ENCODE results near the gene CSMD2. TPM values are rescaled to one million over a fixed set of nuclear protein-coding genes. Genes with fewer than 3 reads are reported as not detected.

Gene CSMD2
- total RNA-seq, 2 experiments from 2014 or later = not detected

DNA sequence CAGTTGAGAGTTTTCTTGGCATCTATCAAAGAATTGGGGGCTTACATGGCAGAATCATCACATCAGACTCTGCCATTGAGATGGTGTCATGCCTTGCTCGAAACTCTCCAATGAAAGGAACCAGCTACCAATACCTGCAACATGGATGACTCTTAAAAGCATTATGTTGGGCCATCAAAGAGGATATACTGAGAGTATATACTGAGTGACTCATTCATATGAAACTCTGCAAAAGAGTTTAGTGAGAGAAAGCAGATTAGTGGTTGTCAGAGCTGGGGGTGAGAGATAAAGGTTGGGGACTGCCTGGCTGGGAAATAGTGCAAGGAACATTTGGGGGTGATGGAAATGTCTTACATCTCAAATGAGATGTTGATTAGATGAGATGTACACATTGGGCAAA is 315.8 kb downstream of the CSMD2 start:
- Histone ChIP-seq H3K27ac (ENCODE audit: low read depth, low read length, poor library complexity, severe bottlenecking) (no peak overlapping the region), H3K9me2 (ENCODE audit: insufficient read depth, low read length) (no peaks in the 10 kb centered on the region), H3K36me3 (ENCODE audit: insufficient read depth, low read length) (no peaks in the 10 kb centered on the region), H3K4me1 (ENCODE audit: insufficient read depth, low read length, poor library complexity, severe bottlenecking) (no peaks in the 10 kb centered on the region), H4K20me1 (ENCODE audit: insufficient read depth, low read length) (no peaks in the 10 kb centered on the region), H3K4me3 (ENCODE audit: low read depth, low read length, poor library complexity, severe bottlenecking) (no peak overlapping the region), H3K4me2 (ENCODE audit: low read length) (no peak overlapping the region), H3K9me3 (ENCODE audit: low read length) (no peaks in the 10 kb centered on the region), H3K79me2 (ENCODE audit: insufficient read depth, low read depth, low read length) (no peaks in the 10 kb centered on the region), H2AFZ (ENCODE audit: low read length) (no peak overlapping the region)
- ChIA-PET CTCF (ENCODE audit: unreplicated experiment) (no interaction called here), POLR2A (no interaction called here)
- no peak for DNase-seq (ENCODE audit: low spot score)
- TF ChIP-seq, protein P1, sequence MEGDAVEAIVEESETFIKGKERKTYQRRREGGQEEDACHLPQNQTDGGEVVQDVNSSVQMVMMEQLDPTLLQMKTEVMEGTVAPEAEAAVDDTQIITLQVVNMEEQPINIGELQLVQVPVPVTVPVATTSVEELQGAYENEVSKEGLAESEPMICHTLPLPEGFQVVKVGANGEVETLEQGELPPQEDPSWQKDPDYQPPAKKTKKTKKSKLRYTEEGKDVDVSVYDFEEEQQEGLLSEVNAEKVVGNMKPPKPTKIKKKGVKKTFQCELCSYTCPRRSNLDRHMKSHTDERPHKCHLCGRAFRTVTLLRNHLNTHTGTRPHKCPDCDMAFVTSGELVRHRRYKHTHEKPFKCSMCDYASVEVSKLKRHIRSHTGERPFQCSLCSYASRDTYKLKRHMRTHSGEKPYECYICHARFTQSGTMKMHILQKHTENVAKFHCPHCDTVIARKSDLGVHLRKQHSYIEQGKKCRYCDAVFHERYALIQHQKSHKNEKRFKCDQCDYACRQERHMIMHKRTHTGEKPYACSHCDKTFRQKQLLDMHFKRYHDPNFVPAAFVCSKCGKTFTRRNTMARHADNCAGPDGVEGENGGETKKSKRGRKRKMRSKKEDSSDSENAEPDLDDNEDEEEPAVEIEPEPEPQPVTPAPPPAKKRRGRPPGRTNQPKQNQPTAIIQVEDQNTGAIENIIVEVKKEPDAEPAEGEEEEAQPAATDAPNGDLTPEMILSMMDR (conservative IDR thresholded peaks at IDR 0.05; ENCODE audit: low read length) = no peak
- no peak for TF ChIP-seq EZH2phosphoT487 (IDR thresholded peaks at IDR 0.05; ENCODE audit: borderline replicate concordance, low read depth, low read length)
- BruUV-seq (replicated peaks) = no TSS peak
- intact Hi-C loops (cut with micrococcal nuclease; ENCODE audit: unreplicated experiment) = no loop called here

DNA sequence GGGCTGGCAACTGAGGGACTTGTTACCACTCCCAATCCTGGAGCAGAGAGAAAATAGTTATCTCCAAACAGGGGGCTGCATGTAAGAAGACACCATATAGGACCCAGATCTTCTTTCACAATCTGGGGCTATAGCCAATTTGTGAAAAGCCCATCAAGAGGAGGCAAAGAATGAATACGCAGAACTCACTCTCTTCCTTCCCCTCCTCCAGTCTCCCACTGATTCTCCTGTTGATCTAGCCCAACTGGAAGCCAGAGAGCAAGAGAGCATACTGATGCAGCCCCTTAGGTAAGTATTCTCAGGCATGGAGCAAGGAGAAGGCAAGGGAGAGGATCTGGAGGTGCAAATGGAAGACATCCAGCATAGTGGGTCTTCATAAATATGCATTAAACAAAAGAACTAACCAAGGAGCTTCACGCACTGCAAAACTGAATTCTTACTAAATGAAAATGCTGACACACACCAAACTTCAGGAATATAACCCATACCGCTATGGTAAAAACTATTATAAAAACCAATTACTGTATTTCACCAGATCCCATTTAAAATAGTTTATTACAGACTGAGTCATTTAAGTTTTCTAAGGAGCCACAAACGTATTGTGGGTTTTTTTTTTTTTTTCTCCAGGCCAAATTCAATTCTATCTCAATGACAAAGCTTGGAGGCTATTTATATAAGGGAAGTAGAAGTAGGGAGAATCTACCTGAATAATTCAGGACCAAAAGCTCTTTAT is 316.7 kb downstream of the CSMD2 start:
- no peaks in the 10 kb centered on the region for H3K4me1 ChIP-seq (ENCODE audit: insufficient read depth, low read length, poor library complexity, severe bottlenecking)
- DNase-seq (ENCODE audit: low spot score) = no peak
- CTCF ChIA-PET (ENCODE audit: unreplicated experiment) = no interaction called here
- TF ChIP-seq, protein P1 (conservative IDR thresholded peaks at IDR 0.05; ENCODE audit: low read length) = no peak
- TF ChIP-seq EZH2phosphoT487 (IDR thresholded peaks at IDR 0.05; ENCODE audit: borderline replicate concordance, low read depth, low read length) = no peak
- no peaks in the 10 kb centered on the region for H3K36me3 ChIP-seq (ENCODE audit: insufficient read depth, low read length)
- no peak overlapping the region for H2AFZ ChIP-seq (ENCODE audit: low read length)
- BruUV-seq (replicated peaks) = no TSS peak
- no peaks in the 10 kb centered on the region for H3K9me3 ChIP-seq (ENCODE audit: low read length)
- no peaks in the 10 kb centered on the region for H4K20me1 ChIP-seq (ENCODE audit: insufficient read depth, low read length)
- no peaks in the 10 kb centered on the region for H3K79me2 ChIP-seq (ENCODE audit: insufficient read depth, low read depth, low read length)
- intact Hi-C loops (cut with micrococcal nuclease; ENCODE audit: unreplicated experiment) = no loop called here
- H3K27ac ChIP-seq (ENCODE audit: low read depth, low read length, poor library complexity, severe bottlenecking) = no peak overlapping the region
- no peaks in the 10 kb centered on the region for H3K9me2 ChIP-seq (ENCODE audit: insufficient read depth, low read length)
- H3K4me2 ChIP-seq (ENCODE audit: low read length) = no peak overlapping the region
- POLR2A ChIA-PET = no interaction called here
- H3K4me3 ChIP-seq (ENCODE audit: low read depth, low read length, poor library complexity, severe bottlenecking) = no peak overlapping the region

DNA sequence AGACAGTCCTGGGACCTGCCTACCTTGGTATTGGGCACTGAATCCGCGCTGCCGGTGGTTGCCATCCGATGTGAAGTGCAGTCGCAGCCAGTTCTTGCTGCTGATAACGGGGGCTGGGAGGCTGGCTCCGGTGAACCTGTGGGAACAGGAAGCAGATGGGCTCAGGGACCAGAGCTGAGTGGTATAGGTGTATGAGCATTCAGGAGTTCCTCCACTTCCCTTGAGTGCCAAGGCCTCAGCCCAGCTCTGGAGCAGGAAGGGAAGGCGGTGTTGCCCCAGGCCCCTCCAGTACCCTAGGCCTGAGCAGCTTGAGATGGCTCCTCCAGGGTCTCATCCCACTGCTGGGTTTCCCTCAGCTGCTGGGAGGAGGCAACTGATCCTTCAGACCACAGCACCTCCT is 318.2 kb downstream of the CSMD2 start:
- Histone ChIP-seq H3K27ac (ENCODE audit: low read depth, low read length, poor library complexity, severe bottlenecking) (no peak overlapping the region), H2AFZ (ENCODE audit: low read length) (no peak overlapping the region), H4K20me1 (ENCODE audit: insufficient read depth, low read length) (no peaks in the 10 kb centered on the region), H3K9me2 (ENCODE audit: insufficient read depth, low read length) (no peaks in the 10 kb centered on the region), H3K4me3 (ENCODE audit: low read depth, low read length, poor library complexity, severe bottlenecking) (no peak overlapping the region), H3K4me2 (ENCODE audit: low read length) (no peak overlapping the region), H3K79me2 (ENCODE audit: insufficient read depth, low read depth, low read length) (no peaks in the 10 kb centered on the region), H3K4me1 (ENCODE audit: insufficient read depth, low read length, poor library complexity, severe bottlenecking) (no peaks in the 10 kb centered on the region), H3K9me3 (ENCODE audit: low read length) (no peaks in the 10 kb centered on the region), H3K36me3 (ENCODE audit: insufficient read depth, low read length) (no peaks in the 10 kb centered on the region)
- intact Hi-C loops (cut with micrococcal nuclease; ENCODE audit: unreplicated experiment) = no loop called here
- TF ChIP-seq, protein P1 (conservative IDR thresholded peaks at IDR 0.05; ENCODE audit: low read length) = no peak
- no TSS peak for BruUV-seq (replicated peaks)
- no peak for DNase-seq (ENCODE audit: low spot score)
- CTCF ChIA-PET (ENCODE audit: unreplicated experiment) = no interaction called here
- POLR2A ChIA-PET = no interaction called here
